Measurements from ENCODE around the gene SPATA6L.

Gene SPATA6L

DNA sequence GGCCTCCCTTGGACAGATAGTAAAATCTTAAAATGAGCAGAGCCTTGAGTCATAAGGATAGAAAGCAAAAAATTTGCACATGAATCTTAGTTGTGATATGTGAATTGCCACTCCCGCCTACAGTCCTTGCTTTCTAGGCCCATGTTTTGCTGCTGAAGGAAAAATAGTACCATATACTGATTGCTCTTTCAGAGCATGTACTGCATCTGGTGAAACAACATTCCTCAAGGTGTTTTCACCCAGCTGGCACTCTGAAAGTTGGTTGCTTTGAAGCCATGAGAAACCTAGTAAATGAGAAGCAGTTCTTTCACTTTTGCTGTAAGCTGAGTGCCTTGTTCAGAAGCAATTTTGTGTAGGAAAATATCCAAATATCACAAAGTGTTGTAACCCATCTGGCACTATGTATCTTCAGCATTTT, 23.4 kb upstream of the SPATA6L start:
- H3K36me3 ChIP-seq (ENCODE audit: insufficient read depth, low read length), result peaks cover 67% of the 10 kb centered on the region
- H3K4me3 ChIP-seq (ENCODE audit: low read depth, low read length, poor library complexity, severe bottlenecking), result no peak overlapping the region
- H3K27me3 ChIP-seq (ENCODE audit: insufficient read depth, low read length), result no peaks in the 10 kb centered on the region

DNA sequence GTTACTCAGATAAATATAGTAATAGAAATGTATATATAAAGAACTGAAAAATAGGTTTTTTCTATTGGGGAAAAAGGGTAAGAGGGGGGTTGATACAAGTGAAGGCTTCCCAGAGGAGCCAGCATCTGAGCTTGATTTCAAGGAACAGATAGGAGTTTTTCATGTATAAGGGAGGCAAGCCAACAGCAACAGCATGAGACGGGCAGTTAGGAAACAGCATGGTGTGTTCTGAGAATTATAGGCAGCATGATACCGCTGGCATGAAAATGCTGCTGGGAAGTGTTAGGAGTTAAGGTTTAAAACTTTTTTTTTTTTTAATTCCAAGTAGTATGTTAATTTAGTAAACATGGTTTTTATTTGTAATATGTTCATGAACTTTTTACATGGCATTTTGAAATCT, 22.7 kb upstream of the SPATA6L start:
- no peaks in the 10 kb centered on the region for H3K4me1 ChIP-seq (ENCODE audit: insufficient read depth, low read length, severe bottlenecking)
- H3K36me3 ChIP-seq (ENCODE audit: insufficient read depth, low read length), result peaks cover 62% of the 10 kb centered on the region
- H3K27ac ChIP-seq (ENCODE audit: low read depth, low read length, poor library complexity, severe bottlenecking), result no peak overlapping the region
- H3K9ac ChIP-seq (ENCODE audit: low read length), result no peak overlapping the region
- H3K79me2 ChIP-seq (ENCODE audit: insufficient read depth, low read length), result 0 out of 2 replicates have a peak, but pooled peaks cover 3% of the 10 kb centered on the region
- no peaks in the 10 kb centered on the region for H4K20me1 ChIP-seq (ENCODE audit: insufficient read depth, low read length)
- no peak overlapping the region for H2AFZ ChIP-seq (ENCODE audit: low read length)
- H3K9me2 ChIP-seq (ENCODE audit: low read depth, low read length), result no peaks in the 10 kb centered on the region
- no peak overlapping the region for H3K4me2 ChIP-seq (ENCODE audit: low read length)
- no peak for TF ChIP-seq EZH2 (IDR thresholded peaks at IDR 0.05; ENCODE audit: borderline replicate concordance, low read length)
- TF ChIP-seq, protein P1, sequence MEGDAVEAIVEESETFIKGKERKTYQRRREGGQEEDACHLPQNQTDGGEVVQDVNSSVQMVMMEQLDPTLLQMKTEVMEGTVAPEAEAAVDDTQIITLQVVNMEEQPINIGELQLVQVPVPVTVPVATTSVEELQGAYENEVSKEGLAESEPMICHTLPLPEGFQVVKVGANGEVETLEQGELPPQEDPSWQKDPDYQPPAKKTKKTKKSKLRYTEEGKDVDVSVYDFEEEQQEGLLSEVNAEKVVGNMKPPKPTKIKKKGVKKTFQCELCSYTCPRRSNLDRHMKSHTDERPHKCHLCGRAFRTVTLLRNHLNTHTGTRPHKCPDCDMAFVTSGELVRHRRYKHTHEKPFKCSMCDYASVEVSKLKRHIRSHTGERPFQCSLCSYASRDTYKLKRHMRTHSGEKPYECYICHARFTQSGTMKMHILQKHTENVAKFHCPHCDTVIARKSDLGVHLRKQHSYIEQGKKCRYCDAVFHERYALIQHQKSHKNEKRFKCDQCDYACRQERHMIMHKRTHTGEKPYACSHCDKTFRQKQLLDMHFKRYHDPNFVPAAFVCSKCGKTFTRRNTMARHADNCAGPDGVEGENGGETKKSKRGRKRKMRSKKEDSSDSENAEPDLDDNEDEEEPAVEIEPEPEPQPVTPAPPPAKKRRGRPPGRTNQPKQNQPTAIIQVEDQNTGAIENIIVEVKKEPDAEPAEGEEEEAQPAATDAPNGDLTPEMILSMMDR (IDR thresholded peaks at IDR 0.05; ENCODE audit: low read length), result no peak
- H3K9me3 ChIP-seq (ENCODE audit: low read length), result no peaks in the 10 kb centered on the region
- H3F3A ChIP-seq (ENCODE audit: insufficient read depth, low read length), result 0 out of 2 replicates have a peak, but pooled peaks cover 3% of the 10 kb centered on the region
- H3K27me3 ChIP-seq (ENCODE audit: insufficient read depth, low read length), result no peaks in the 10 kb centered on the region
- H3K4me3 ChIP-seq (ENCODE audit: low read depth, low read length, poor library complexity, severe bottlenecking), result no peak overlapping the region

More for the DNA sequence above, 23.4 kb upstream of the SPATA6L start:
- H3K9ac ChIP-seq (ENCODE audit: low read length), result no peak overlapping the region
- H2AFZ ChIP-seq (ENCODE audit: low read length), result no peak overlapping the region
- H3K79me2 ChIP-seq (ENCODE audit: insufficient read depth, low read length), result 0 out of 2 replicates have a peak, but pooled peaks cover 3% of the 10 kb centered on the region
- no peak overlapping the region for H3K4me2 ChIP-seq (ENCODE audit: low read length)
- H3K4me1 ChIP-seq (ENCODE audit: insufficient read depth, low read length, severe bottlenecking), result no peaks in the 10 kb centered on the region
- TF ChIP-seq EZH2 (IDR thresholded peaks at IDR 0.05; ENCODE audit: borderline replicate concordance, low read length), result no peak
- TF ChIP-seq, protein P1 (IDR thresholded peaks at IDR 0.05; ENCODE audit: low read length), result no peak
- no peaks in the 10 kb centered on the region for H4K20me1 ChIP-seq (ENCODE audit: insufficient read depth, low read length)
- H3K9me2 ChIP-seq (ENCODE audit: low read depth, low read length), result no peaks in the 10 kb centered on the region
- no peaks in the 10 kb centered on the region for H3K9me3 ChIP-seq (ENCODE audit: low read length)
- 0 out of 2 replicates have a peak, but pooled peaks cover 3% of the 10 kb centered on the region for H3F3A ChIP-seq (ENCODE audit: insufficient read depth, low read length)
- H3K27ac ChIP-seq (ENCODE audit: low read depth, low read length, poor library complexity, severe bottlenecking), result no peak overlapping the region

DNA sequence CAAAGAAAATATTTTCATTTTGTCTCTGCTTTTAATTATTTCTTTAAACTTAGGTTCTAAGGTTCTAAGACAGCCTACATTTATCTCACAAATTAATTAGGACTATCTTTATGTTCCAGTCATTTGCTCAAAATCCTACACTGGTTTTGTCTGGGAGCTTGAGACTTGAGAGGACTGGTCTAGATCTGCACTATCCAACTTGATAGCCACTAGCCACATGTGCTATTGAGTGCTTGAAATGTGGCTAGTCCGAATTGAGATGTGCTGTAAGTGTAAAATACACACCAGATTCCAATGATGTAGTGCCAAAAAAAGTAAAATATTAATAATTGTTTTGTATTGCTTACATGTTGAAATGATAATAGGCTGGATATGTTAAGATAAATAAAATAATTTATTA, 20.3 kb upstream of the SPATA6L start:
- Histone ChIP-seq H3K4me1 (ENCODE audit: insufficient read depth, low read length, severe bottlenecking) (no peaks in the 10 kb centered on the region), H3K79me2 (ENCODE audit: insufficient read depth, low read length) (peaks cover 7% of the 10 kb centered on the region), H2AFZ (ENCODE audit: low read length) (no peak overlapping the region), H3K9me2 (ENCODE audit: low read depth, low read length) (no peaks in the 10 kb centered on the region), H3F3A (ENCODE audit: insufficient read depth, low read length) (0 out of 2 replicates have a peak, but pooled peaks cover 3% of the 10 kb centered on the region), H3K4me3 (ENCODE audit: low read depth, low read length, poor library complexity, severe bottlenecking) (no peak overlapping the region), H3K9ac (ENCODE audit: low read length) (no peak overlapping the region), H3K4me2 (ENCODE audit: low read length) (no peak overlapping the region), H3K27me3 (ENCODE audit: insufficient read depth, low read length) (no peaks in the 10 kb centered on the region), H4K20me1 (ENCODE audit: insufficient read depth, low read length) (no peaks in the 10 kb centered on the region), H3K9me3 (ENCODE audit: low read length) (no peaks in the 10 kb centered on the region), H3K36me3 (ENCODE audit: insufficient read depth, low read length) (peaks cover 57% of the 10 kb centered on the region), H3K27ac (ENCODE audit: low read depth, low read length, poor library complexity, severe bottlenecking) (no peak overlapping the region)
- TF ChIP-seq EZH2 (IDR thresholded peaks at IDR 0.05; ENCODE audit: borderline replicate concordance, low read length), result no peak
- TF ChIP-seq, protein P1 (IDR thresholded peaks at IDR 0.05; ENCODE audit: low read length), result no peak
